ENCODE data around the gene C1QL1. TPM values are rescaled to one million over a fixed set of nuclear protein-coding genes. Genes with fewer than 3 reads are reported as not detected.

C1QL1 gene
- total RNA-seq: 6.0 TPM

- intact Hi-C loops (cut with DNase I): no loop called here
- DNase-seq (ENCODE audit: low spot score): peak; percentile 94
- ATAC-seq: peak; percentile 97
Observed at GRCh38 chr17:44968225-44969143, at the start of gene C1QL1. Gene C1QL1 (minus strand): TSS chr17:44968303. CDS start chr17:44968048, 255 bp downstream.

- DNase-seq (ENCODE audit: low spot score) (no peak), ATAC-seq (no peak)
- intact Hi-C loops (cut with DNase I): no loop called here
Observed at GRCh38 chr17:45016823-45017222, 48.7 kb upstream of the C1QL1 start.

- ATAC-seq: no peak
- intact Hi-C loops (cut with DNase I): no loop called here
Observed at GRCh38 chr17:45016237-45016636, 48.1 kb upstream of the C1QL1 start.

GRCh38 chr17:45013021-45013997, 45.2 kb upstream of the C1QL1 start:
- no peak for DNase-seq (ENCODE audit: low spot score)
- peak; percentile 80 for ATAC-seq
- intact Hi-C loops (cut with DNase I): no loop called here

More at GRCh38 chr17:45016237-45016636, 48.1 kb upstream of the C1QL1 start:
- DNase-seq (ENCODE audit: low spot score): no peak

- ATAC-seq: no peak
- intact Hi-C loops (cut with DNase I): no loop called here
- DNase-seq (ENCODE audit: low spot score): no peak
Observed at GRCh38 chr17:45011767-45012166, 43.7 kb upstream of the C1QL1 start.

- ATAC-seq: no peak
Observed at GRCh38 chr17:45009676-45010467, 41.8 kb upstream of the C1QL1 start.

GRCh38 chr17:45008216-45008615, 40.1 kb upstream of the C1QL1 start:
- intact Hi-C loops (cut with DNase I): no loop called here
- ATAC-seq: no peak

More at GRCh38 chr17:45009676-45010467, 41.8 kb upstream of the C1QL1 start:
- intact Hi-C loops (cut with DNase I): no loop called here
- no peak for DNase-seq (ENCODE audit: low spot score)

GRCh38 chr17:45006927-45007461, 38.9 kb upstream of the C1QL1 start:
- DNase-seq (ENCODE audit: low spot score) (no peak), ATAC-seq (no peak)
- intact Hi-C loops (cut with DNase I): no loop called here

More at GRCh38 chr17:45008216-45008615, 40.1 kb upstream of the C1QL1 start:
- no peak for DNase-seq (ENCODE audit: low spot score)

GRCh38 chr17:45005700-45006099, 37.6 kb upstream of the C1QL1 start:
- no peak for ATAC-seq
- intact Hi-C loops (cut with DNase I): no loop called here

GRCh38 chr17:45004388-45004787, 36.3 kb upstream of the C1QL1 start:
- DNase-seq (ENCODE audit: low spot score): no peak
- intact Hi-C loops (cut with DNase I): no loop called here
- no peak for ATAC-seq

More at GRCh38 chr17:45005700-45006099, 37.6 kb upstream of the C1QL1 start:
- DNase-seq (ENCODE audit: low spot score): no peak

GRCh38 chr17:45003877-45004276, 35.8 kb upstream of the C1QL1 start:
- DNase-seq (ENCODE audit: low spot score): no peak
- ATAC-seq: no peak
- intact Hi-C loops (cut with DNase I): no loop called here

GRCh38 chr17:45001310-45001709, 33.2 kb upstream of the C1QL1 start:
- DNase-seq (ENCODE audit: low spot score) (no peak), ATAC-seq (no peak)
- intact Hi-C loops (cut with DNase I): no loop called here

- ATAC-seq (no peak), DNase-seq (ENCODE audit: low spot score) (no peak)
- intact Hi-C loops (cut with DNase I): no loop called here
Observed at GRCh38 chr17:44999433-44999832, 31.3 kb upstream of the C1QL1 start.

GRCh38 chr17:44998646-44999045, 30.5 kb upstream of the C1QL1 start:
- intact Hi-C loops (cut with DNase I): no loop called here
- ATAC-seq (no peak), DNase-seq (ENCODE audit: low spot score) (no peak)

- intact Hi-C loops (cut with DNase I): no loop called here
- DNase-seq (ENCODE audit: low spot score): no peak
- peak; percentile 34 for ATAC-seq
Observed at GRCh38 chr17:44997733-44998520, 29.8 kb upstream of the C1QL1 start.

GRCh38 chr17:44996304-44996703, 28.2 kb upstream of the C1QL1 start:
- ATAC-seq (no peak), DNase-seq (ENCODE audit: low spot score) (no peak)
- intact Hi-C loops (cut with DNase I): no loop called here

GRCh38 chr17:44995436-44996001, 27.4 kb upstream of the C1QL1 start:
- DNase-seq (ENCODE audit: low spot score) (no peak), ATAC-seq (no peak)
- intact Hi-C loops (cut with DNase I): no loop called here
